Lower lobe of right lung (tissue), 2 donors: ENCODE data around the gene ITGA5. TPM values are rescaled to one million over a fixed set of nuclear protein-coding genes. Genes with fewer than 3 reads are reported as not detected.

Experiments
- ATAC-seq, 2 donors: fragments of 200-7000 bp; cut with Tn5 transposase; one replicate each; pipeline ENCODE4 v1.9.1; 2020 to 2022; ENCODE audit warnings: mild to moderate bottlenecking in 2 of 2, moderate library complexity in 2 of 2
- DNase-seq: peaks from one replicate; pipeline ENCODE4 v3.0.0-alpha.2; 2020
- H3K27ac ChIP-seq: fragments of 200-600 bp; one replicate; pipeline ENCODE4 v1.8.0; 2022
- H3K27me3 ChIP-seq: fragments of 200-600 bp; one replicate; pipeline ENCODE4 v1.8.0; 2022; ENCODE audit warnings: low read depth
- H3K36me3 ChIP-seq: fragments of 200-600 bp; one replicate; pipeline ENCODE4 v1.8.0; 2022; ENCODE audit warnings: mild to moderate bottlenecking
- H3K4me1 ChIP-seq: fragments of 200-600 bp; one replicate; pipeline ENCODE4 v1.8.0; 2022
- H3K4me3 ChIP-seq: fragments of 200-600 bp; one replicate; pipeline ENCODE4 v1.8.0; 2022; ENCODE audit warnings: mild to moderate bottlenecking
- H3K9me3 ChIP-seq: fragments of 200-600 bp; one replicate; pipeline ENCODE4 v1.8.0; 2022
- intact Hi-C: fragments of 100-400 bp; cut with DNase I; formaldehyde crosslinking; loops from one replicate; pipeline ENCODE4 v1.11.0; 2022
- total RNA-seq: library from RNA; stranded (reverse); fragmentation: NEBNext Ultra II Directional; extraction: Animal tissue kit (Norgen Biotek cat#: 25700); gene quantifications from one replicate; pipeline ENCODE4 v1.2.1, GENCODE V29; 2021
- TF ChIP-seq, protein P1 (sequence below): fragments of 200-600 bp; IDR thresholded peaks from one replicate; pipeline ENCODE4 v1.8.0; 2022; ENCODE audit warnings: antibody characterized with exemption, mild to moderate bottlenecking
- donor health status: DM: no; HTN: yes; CAD: no; lungs with severe emphysema.

The ITGA5 gene
- total RNA-seq, 1 donor from 2014 or later, result 97.1 TPM

DNA sequence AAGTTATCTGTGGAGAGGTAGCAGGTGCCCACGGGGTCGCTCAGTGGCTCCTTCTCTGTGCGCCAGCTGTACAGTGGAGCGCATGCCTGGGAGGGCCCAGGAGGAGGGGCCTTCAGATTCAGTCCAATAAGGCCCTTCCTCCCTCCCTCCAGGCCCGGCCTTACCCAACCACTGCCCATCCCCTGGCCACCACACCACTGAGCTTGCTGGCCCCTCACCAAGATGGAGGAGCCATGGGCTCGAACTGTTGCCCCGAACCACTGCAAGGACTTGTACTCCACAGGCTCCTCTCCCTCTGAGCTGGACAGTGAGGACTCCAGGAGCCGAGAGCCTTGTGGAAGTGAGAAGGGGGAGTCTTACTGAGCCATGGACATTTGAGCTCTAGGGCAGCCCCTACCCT lies 9.8 kb downstream of the ITGA5 start:
- H3K27ac ChIP-seq, result no peak overlapping the region

DNA sequence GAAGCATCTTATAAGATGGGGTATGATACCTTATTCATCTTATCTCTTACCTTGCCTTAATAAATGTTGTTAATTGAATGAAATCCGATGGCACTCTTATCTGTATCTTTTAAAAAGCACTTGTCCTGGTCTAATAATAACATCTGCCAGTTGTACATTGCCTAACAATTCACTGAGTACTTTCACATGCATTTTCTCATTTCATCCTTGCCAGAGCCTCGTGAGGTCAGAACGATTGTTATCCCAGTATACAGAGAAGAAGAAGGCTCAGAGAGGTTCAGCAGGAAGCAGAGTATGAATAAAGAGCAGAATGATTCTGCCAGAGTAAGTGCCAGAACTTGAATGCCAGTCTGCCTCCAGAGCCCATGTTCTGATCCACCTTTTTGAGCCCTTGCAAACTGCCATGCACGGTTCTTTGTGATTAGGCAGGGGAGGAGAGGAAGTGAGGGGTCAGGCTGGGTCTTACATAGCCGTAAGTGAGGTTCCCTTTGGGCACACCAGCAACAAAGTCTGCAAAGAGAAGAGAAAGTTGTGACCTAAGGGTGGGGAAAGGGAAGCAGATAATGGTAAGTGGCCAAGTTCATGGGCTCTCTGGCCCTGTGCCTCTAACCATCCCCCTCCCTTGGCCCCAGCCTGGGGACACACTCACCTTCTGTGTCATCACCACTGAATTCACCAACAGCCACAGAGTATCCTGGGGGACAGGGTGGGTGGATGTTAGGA lies 11.7 kb downstream of the ITGA5 start:
- Histone ChIP-seq H3K27ac (no peak overlapping the region), H3K4me1 (peaks cover 61% of the 10 kb centered on the region), H3K9me3 (no peaks in the 10 kb centered on the region), H3K4me3 (no peak overlapping the region), H3K36me3 (peaks cover 91% of the 10 kb centered on the region), H3K27me3 (no peaks in the 10 kb centered on the region)
- intact Hi-C loops, result no loop called here
- DNase-seq, result no peak
- ATAC-seq, result peak; percentile 28 to 31
- TF ChIP-seq, protein P1, sequence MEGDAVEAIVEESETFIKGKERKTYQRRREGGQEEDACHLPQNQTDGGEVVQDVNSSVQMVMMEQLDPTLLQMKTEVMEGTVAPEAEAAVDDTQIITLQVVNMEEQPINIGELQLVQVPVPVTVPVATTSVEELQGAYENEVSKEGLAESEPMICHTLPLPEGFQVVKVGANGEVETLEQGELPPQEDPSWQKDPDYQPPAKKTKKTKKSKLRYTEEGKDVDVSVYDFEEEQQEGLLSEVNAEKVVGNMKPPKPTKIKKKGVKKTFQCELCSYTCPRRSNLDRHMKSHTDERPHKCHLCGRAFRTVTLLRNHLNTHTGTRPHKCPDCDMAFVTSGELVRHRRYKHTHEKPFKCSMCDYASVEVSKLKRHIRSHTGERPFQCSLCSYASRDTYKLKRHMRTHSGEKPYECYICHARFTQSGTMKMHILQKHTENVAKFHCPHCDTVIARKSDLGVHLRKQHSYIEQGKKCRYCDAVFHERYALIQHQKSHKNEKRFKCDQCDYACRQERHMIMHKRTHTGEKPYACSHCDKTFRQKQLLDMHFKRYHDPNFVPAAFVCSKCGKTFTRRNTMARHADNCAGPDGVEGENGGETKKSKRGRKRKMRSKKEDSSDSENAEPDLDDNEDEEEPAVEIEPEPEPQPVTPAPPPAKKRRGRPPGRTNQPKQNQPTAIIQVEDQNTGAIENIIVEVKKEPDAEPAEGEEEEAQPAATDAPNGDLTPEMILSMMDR, result no peak

More for the DNA sequence above, 9.8 kb downstream of the ITGA5 start:
- Histone ChIP-seq H3K36me3 (peaks cover 72% of the 10 kb centered on the region), H3K4me3 (no peak overlapping the region), H3K9me3 (no peaks in the 10 kb centered on the region), H3K4me1 (peaks cover 74% of the 10 kb centered on the region), H3K27me3 (no peaks in the 10 kb centered on the region)
- ATAC-seq (no peak), DNase-seq (no peak)
- intact Hi-C loops, result no loop called here
- TF ChIP-seq, protein P1, result no peak

DNA sequence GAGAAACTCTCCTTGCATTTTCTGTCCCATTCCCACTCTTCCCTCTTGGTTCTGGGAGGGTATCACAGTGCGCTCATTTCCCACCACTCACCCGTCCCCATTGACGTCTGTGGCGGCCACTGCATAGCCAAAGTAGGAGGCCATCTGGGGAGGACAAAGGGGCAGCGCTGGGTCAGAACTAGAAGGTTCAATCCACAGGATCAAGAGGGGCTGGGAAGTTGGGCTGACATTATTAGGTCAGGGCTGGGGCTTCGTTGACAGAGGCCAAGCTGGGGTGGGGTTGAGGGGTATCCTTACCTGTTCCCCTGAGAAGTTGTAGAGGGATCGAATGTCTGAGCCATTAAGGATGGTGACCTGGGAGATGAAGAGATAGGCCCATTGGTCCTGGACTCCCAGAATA lies 13.5 kb downstream of the ITGA5 start:
- Histone ChIP-seq H3K27me3 (no peaks in the 10 kb centered on the region), H3K36me3 (peaks cover 95% of the 10 kb centered on the region), H3K4me1 (peaks cover 43% of the 10 kb centered on the region), H3K9me3 (no peaks in the 10 kb centered on the region), H3K27ac (no peak overlapping the region), H3K4me3 (no peak overlapping the region)
- ATAC-seq (no peak), DNase-seq (no peak)
- TF ChIP-seq, protein P1, result no peak
- intact Hi-C loops, result no loop called here

DNA sequence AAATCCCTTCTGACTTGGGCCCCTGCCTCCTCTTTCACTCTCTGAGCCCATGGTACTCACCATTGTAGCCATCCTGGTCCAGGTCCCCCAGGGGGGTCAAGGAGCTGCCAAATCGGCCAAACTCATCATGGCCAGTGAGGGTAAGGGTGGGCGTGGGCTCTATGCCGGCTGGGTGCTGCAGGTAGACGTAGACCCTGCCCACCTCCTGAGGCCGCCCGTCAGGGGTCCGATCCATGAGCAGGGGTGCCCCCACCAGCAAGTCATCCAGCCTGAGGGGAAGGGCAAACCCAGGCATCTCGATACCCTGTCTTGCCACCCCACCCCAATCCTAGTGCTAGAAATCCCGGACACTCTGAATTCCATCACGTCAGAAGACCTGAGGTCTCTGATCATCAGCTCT lies 14.0 kb downstream of the ITGA5 start:
- H3K9me3 ChIP-seq, result no peaks in the 10 kb centered on the region
- no peak overlapping the region for H3K4me3 ChIP-seq
- peaks cover 39% of the 10 kb centered on the region for H3K4me1 ChIP-seq
- no peaks in the 10 kb centered on the region for H3K27me3 ChIP-seq
- ATAC-seq, result no peak
- TF ChIP-seq, protein P1, result no peak
- no peak overlapping the region for H3K27ac ChIP-seq
- H3K36me3 ChIP-seq, result peaks cover 100% of the 10 kb centered on the region
- intact Hi-C loops, result no loop called here
- no peak for DNase-seq

DNA sequence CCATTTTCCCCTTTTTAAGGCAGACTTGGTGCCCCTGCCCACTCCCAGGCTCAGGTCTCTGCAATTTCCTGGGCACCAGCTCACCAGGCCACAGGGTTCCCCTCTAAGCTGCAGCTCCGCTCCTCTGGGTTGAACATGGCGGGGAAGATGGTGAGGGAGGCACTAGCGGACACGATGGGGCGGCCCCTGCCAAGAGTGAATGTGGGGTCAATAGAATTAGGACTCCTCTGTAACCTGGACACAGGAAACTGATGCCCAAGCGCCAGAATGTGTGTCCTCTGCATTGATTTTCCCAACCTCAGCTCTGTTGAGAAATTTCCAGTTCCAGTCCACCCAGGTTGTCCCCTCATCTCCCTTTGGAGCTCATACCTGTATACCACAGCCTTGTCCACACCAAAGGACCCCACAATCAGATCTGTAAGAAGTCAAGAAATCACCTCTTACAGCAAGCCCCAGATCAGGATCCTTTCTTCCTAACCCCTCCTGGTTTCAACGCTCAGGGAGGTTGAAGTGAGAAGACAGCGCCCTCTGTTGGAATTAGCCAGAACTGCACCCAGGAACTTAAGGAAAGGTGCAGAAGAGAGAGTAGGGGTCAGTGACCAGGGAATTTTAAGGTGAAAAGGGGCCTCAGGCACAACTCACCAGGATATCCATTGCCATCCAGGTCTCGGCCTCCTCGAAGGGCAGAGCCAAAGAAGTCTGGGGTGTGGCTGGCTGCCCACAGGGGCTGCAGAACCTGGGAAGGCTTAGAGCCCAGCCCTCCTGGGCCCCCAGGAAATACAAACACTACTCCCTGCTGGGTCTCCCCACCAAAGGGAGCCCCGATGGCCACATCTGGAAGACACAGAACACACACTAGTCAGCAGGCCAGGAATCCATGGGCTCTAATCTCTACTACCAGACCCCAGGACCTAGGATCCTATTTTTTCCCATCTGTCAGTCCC lies 14.7 kb downstream of the ITGA5 start:
- intact Hi-C loops, result loop anchor here (5.0 kb wide), 1 partner anchor 33 kb away; no protein-coding TSS in a partner anchor

More for the DNA sequence above, 14.7 kb downstream of the ITGA5 start:
- DNase-seq (no peak), ATAC-seq (peak; percentile 20 to 29)
- Histone ChIP-seq H3K4me3 (no peak overlapping the region), H3K27ac (peak overlapping the region; percentile 10), H3K36me3 (peaks cover 100% of the 10 kb centered on the region), H3K9me3 (no peaks in the 10 kb centered on the region), H3K27me3 (no peaks in the 10 kb centered on the region), H3K4me1 (peaks cover 38% of the 10 kb centered on the region)
- TF ChIP-seq, protein P1, result peak; percentile 93
